Smooth muscle cell (in vitro differentiated cells): ENCODE measurements around the gene PITPNM1. TPM values are rescaled to one million over a fixed set of nuclear protein-coding genes. Genes with fewer than 3 reads are reported as not detected.

Experiments used
- DNase-seq: peaks from one replicate; lab custom pipeline; 2025; ENCODE audit not compliant: unreplicated experiment; lab: John Stamatoyannopoulos, UW
- H2AFZ ChIP-seq: fragments of 200-600 bp; sonication (generic); 2 replicates; pipeline ENCODE4 v1.6.0; 2016; ENCODE audit warnings: antibody characterized with exemption, low read depth, mild to moderate bottlenecking
- H3F3A ChIP-seq: fragments of 200-600 bp; sonication (generic); 2 replicates; pipeline ENCODE4 v1.6.0; 2017; ENCODE audit warnings: antibody characterized with exemption, low read depth
- H3K27ac ChIP-seq: fragments of 200-600 bp; sonication (generic); 2 replicates; pipeline ENCODE4 v1.5.1; 2016; ENCODE audit warnings: low read depth, mild to moderate bottlenecking
- H3K27me3 ChIP-seq: fragments of 200-600 bp; sonication (generic); 2 replicates; pipeline ENCODE4 v1.6.1; 2016; ENCODE audit warnings: low read depth, mild to moderate bottlenecking
- H3K36me3 ChIP-seq: fragments of 200-600 bp; sonication (generic); 2 replicates; pipeline ENCODE4 v1.5.1; 2016; ENCODE audit warnings: low read depth
- H3K4me1 ChIP-seq: fragments of 200-600 bp; sonication (generic); 2 replicates; pipeline ENCODE4 v1.5.1; 2016; ENCODE audit warnings: low read depth
- H3K4me2 ChIP-seq: fragments of 200-600 bp; sonication (generic); 2 replicates; pipeline ENCODE4 v1.6.0; 2016; ENCODE audit warnings: mild to moderate bottlenecking
- H3K4me3 ChIP-seq: fragments of 200-600 bp; sonication (generic); 2 replicates; pipeline ENCODE4 v1.5.1; 2016; ENCODE audit warnings: mild to moderate bottlenecking
- H3K79me2 ChIP-seq: fragments of 200-600 bp; sonication (generic); 2 replicates; pipeline ENCODE4 v1.6.0; 2016; ENCODE audit warnings: low read depth, mild to moderate bottlenecking
- H3K9ac ChIP-seq: fragments of 200-600 bp; sonication (generic); 2 replicates; pipeline ENCODE4 v1.6.0; 2016; ENCODE audit warnings: low read depth
- H3K9me3 ChIP-seq: fragments of 200-600 bp; sonication (generic); replicated peaks from 2 replicates; pipeline ENCODE4 v1.5.1; 2016; ENCODE audit warnings: low read depth
- H4K20me1 ChIP-seq: fragments of 200-600 bp; sonication (generic); 2 replicates; pipeline ENCODE4 v1.6.0; 2016; ENCODE audit warnings: low read depth
- WGBS: methylation state at CpG from one replicate; pipeline ENCODE4 v1.1.7; 2016; ENCODE audit warnings: low lambda C conversion rate; 5-methylcytosine and 5-hydroxymethylcytosine counted together
- polyA plus RNA-seq: library from polyadenylated mRNA; unstranded; fragments of >200 nt; fragmentation: Nextera tagmentation; extraction: Ambion mirVana; gene quantifications from 2 replicates; pipeline ENCODE4 v1.2.1, GENCODE V29; 2016
- total RNA-seq: library from RNA; depleted of rRNA; stranded (reverse); fragments of >200 nt; gene quantifications from 2 replicates; pipeline ENCODE4 v1.2.3, GENCODE V29; 2014
- TF ChIP-seq, protein P1 (sequence below): fragments of 200-600 bp; sonication (generic); IDR thresholded peaks from 2 replicates; pipeline ENCODE4 v1.5.1; 2017; ENCODE audit warnings: borderline replicate concordance, mild to moderate bottlenecking, antibody characterized with exemption; ENCODE audit not compliant: insufficient read depth, poor library complexity, severe bottlenecking

Gene PITPNM1
- total and polyA plus RNA-seq, 2 experiments from 2014 or later = 27.6 to 35.0 TPM

DNA sequence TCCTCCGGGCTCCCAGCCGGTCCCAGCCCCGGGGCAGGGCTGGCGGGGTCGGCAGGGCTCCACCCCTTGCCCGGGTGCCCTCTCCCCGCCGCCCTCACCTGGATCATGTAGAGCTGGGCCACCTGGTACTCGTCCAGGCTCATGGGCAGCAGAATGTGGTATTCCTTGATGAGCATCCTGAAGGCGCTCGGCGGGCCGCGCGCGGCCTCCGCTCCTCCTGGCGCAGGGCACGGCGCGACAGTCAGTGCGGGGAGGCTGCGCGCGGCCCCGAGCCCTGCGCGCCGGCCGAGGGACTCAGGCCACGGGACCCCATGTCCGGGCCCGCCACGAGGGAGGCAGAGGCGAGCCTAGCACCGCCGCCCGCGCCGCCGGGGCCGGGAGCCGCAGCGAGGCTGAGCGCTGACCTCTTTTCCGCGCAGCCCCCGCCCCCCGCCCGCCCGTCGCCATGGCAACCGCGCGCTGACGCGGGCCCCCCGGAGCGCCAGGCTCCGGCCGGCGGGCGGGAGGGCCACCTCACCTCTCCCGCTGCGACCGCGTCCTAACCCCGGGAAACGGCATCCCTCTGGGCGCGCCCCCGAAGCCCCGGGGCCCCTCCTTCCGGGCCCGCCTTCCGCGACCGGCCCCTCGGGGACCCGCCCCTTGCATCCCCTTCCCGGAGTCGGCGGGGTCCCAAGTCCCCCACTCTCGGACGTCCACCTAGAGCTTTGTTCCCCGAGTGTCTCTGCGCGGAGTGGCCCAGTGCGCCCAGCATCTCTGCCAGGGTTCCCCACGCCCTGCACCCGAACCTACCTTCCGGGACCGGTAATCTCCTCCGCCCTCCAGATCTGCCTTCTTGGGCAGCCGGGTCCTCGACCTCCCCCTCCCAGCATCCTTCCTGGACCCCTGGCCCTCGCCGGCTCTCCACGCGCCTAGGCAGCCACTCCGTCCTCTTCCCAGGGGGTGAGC, 886 bp downstream of the PITPNM1 start:
- H2AFZ ChIP-seq = no peak overlapping the region
- peaks cover 14% of the 10 kb centered on the region for H3K79me2 ChIP-seq
- no peaks in the 10 kb centered on the region for H3K36me3 ChIP-seq
- DNase-seq = peak; percentile 26
- H3K4me2 ChIP-seq = peak overlapping the region; percentile 99
- H4K20me1 ChIP-seq = peaks cover 18% of the 10 kb centered on the region
- H3K4me3 ChIP-seq = peak overlapping the region; percentile 73
- peak overlapping the region; percentile 87 for H3K27ac ChIP-seq
- peaks cover 21% of the 10 kb centered on the region for H3K4me1 ChIP-seq
- 4% methylated on average over 68 of the region's 101 CpGs for WGBS
- no peaks in the 10 kb centered on the region for H3K9me3 ChIP-seq
- TF ChIP-seq, protein P1, sequence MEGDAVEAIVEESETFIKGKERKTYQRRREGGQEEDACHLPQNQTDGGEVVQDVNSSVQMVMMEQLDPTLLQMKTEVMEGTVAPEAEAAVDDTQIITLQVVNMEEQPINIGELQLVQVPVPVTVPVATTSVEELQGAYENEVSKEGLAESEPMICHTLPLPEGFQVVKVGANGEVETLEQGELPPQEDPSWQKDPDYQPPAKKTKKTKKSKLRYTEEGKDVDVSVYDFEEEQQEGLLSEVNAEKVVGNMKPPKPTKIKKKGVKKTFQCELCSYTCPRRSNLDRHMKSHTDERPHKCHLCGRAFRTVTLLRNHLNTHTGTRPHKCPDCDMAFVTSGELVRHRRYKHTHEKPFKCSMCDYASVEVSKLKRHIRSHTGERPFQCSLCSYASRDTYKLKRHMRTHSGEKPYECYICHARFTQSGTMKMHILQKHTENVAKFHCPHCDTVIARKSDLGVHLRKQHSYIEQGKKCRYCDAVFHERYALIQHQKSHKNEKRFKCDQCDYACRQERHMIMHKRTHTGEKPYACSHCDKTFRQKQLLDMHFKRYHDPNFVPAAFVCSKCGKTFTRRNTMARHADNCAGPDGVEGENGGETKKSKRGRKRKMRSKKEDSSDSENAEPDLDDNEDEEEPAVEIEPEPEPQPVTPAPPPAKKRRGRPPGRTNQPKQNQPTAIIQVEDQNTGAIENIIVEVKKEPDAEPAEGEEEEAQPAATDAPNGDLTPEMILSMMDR = no peak
- H3F3A ChIP-seq = peaks cover 4% of the 10 kb centered on the region
- no peaks in the 10 kb centered on the region for H3K27me3 ChIP-seq
- H3K9ac ChIP-seq = peak overlapping the region; percentile 86

DNA sequence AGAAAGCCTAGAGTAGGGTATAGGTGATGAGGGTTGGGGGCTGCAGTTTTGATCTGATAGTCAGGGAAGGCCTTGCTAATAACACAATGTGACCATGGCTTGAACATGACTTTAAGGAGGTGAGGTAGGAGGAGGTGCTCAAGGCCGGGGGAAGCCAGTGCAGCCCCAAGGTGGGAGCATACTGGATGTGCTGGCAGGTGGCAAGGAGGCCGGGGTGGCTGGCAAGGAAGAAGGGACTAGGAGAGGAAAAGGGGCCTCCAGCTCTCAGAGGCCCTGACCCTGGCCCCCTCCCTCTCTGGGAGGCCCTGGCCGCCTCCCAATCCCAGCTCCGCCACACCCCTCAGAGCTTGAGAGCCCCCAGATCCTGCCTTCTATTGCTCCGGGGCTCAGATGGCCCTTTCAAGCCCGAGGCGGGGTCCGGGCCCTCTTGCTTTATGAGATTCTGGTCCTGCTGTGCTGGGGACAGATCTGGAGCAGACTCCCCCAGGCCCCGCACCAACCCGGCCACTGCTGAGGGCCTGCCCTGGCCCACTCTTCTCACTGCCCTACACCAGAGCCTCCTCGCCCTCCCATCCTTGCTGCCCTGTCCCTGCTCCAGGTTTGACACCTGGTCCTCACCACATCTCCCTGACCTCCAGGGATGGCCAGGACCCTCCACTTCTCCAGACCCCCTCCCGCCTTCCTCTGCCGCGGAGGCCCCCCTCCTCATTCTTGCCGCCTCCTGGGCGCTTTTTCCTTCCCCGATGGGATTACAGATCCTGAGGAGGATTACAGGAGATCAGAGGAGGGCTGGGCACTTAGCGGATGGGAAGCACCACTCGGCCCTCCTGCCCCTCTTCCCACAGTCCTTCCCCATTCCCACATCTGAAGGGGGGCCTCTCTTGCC, 1.8 kb downstream of the PITPNM1 start:
- Histone ChIP-seq H3K4me3 (peak overlapping the region; percentile 73), H4K20me1 (peaks cover 18% of the 10 kb centered on the region), H3K9ac (peak overlapping the region; percentile 46), H3K27me3 (no peaks in the 10 kb centered on the region), H3K36me3 (no peaks in the 10 kb centered on the region), H3K27ac (no peak overlapping the region), H3K4me1 (peaks cover 21% of the 10 kb centered on the region), H3K9me3 (no peaks in the 10 kb centered on the region), H3K4me2 (peak overlapping the region; percentile 99), H2AFZ (no peak overlapping the region), H3K79me2 (peaks cover 14% of the 10 kb centered on the region), H3F3A (peaks cover 4% of the 10 kb centered on the region)
- TF ChIP-seq, protein P1 = no peak
- 82% methylated on average over 13 of the region's 19 CpGs for WGBS
- DNase-seq = no peak

DNA sequence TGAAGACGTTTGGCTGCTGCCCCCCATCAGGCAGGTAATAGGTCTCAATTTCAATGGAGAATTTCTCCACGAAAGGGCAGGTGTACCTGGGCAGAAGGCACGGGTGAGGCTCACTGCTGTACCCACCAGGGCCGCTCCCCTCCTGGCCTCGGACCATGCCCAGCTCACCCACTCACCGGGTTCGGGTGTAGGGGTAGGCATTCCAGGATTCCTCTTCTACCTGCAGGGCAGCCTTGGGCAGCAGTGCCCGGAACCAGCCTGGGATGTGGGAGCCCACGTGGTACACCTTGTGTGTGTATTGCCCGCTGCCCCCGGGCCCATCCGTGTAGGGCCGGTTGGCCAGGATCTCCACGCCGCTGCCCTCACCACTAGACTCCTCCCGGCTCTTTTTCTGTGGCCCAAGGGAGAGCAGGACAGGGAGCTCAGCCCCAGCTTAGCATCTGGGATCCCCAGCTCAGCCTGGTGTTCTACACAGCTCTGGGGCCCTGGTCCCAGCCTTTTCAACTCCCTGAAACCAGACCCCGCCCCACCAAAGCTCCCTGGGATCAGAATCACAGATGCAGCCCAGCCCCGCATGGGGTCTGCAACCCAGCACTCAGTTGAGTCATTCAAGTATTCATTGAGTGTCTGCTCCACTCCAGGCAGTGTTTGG, 2.7 kb downstream of the PITPNM1 start:
- H3K27ac ChIP-seq = no peak overlapping the region
- DNase-seq = no peak
- no peaks in the 10 kb centered on the region for H3K36me3 ChIP-seq
- H4K20me1 ChIP-seq = peaks cover 18% of the 10 kb centered on the region
- WGBS = 96% methylated on average over 18 of the region's 18 CpGs
- H3K79me2 ChIP-seq = peaks cover 14% of the 10 kb centered on the region
- H3K27me3 ChIP-seq = no peaks in the 10 kb centered on the region
- no peak overlapping the region for H3K9ac ChIP-seq
- no peak overlapping the region for H2AFZ ChIP-seq
- H3K4me2 ChIP-seq = no peak overlapping the region
- peaks cover 4% of the 10 kb centered on the region for H3F3A ChIP-seq
- H3K4me3 ChIP-seq = no peak overlapping the region
- H3K4me1 ChIP-seq = peaks cover 21% of the 10 kb centered on the region
- TF ChIP-seq, protein P1 = no peak
- no peaks in the 10 kb centered on the region for H3K9me3 ChIP-seq
